Measurements from ENCODE around the gene CDH23. TPM values are rescaled to one million over a fixed set of nuclear protein-coding genes. Genes with fewer than 3 reads are reported as not detected.

The CDH23 gene
- total and polyA plus RNA-seq, 2 of the 8 experiments (the other 6 are each of a cell fraction or from before 2014, with no cell fraction given), result 1.9 to 4.9 TPM

GRCh38 chr10:71587941-71588573 is 191.3 kb downstream of the CDH23 start:
- no peak overlapping the region for H4K91ac ChIP-seq (replicated peaks; ENCODE audit: insufficient read length, low read length)
- H2BK20ac ChIP-seq (ENCODE audit: low read length), result no peak overlapping the region
- no peak overlapping the region for H3K9ac ChIP-seq (replicated peaks in 1 of 4; ENCODE audit: extremely low read depth in 1 of 4, low read depth in 3 of 4, low read length in 3 of 4)
- no peaks in the 10 kb centered on the region for H3K27me3 ChIP-seq (replicated peaks in 1 of 4; ENCODE audit: control insufficient read depth in 3 of 4, extremely low read depth in 1 of 4, insufficient read depth in 3 of 4, low read length in 3 of 4)
- no peak overlapping the region for H3K27ac ChIP-seq (ENCODE audit: low read depth, low read length)
- no peak overlapping the region for H2BK120ac ChIP-seq (replicated peaks; ENCODE audit: low read depth, low read length)
- H3K4me1 ChIP-seq (replicated peaks in 1 of 4; ENCODE audit: control insufficient read depth in 3 of 4, insufficient read depth in 4 of 4, low read length in 3 of 4), result no peaks in the 10 kb centered on the region
- no peak overlapping the region for H3K14ac ChIP-seq (ENCODE audit: insufficient read length)
- H2BK5ac ChIP-seq (ENCODE audit: low read depth, low read length), result no peak overlapping the region
- H3K4me2 ChIP-seq (ENCODE audit: insufficient read depth in 1 of 2, low read depth in 2 of 2, low read length in 2 of 2), result no peak overlapping the region
- FAIRE-seq (no peak), DNase-seq (ENCODE audit: low read depth in 1 of 2, low spot score in 2 of 2) (no peak)
- H2AFZ ChIP-seq (ENCODE audit: low read length), result no peak overlapping the region
- no peak overlapping the region for H3K4me3 ChIP-seq (ENCODE audit: extremely low read depth in 1 of 4, insufficient read depth in 2 of 4, low read depth in 3 of 4, low read length in 4 of 4)
- H4K5ac ChIP-seq (ENCODE audit: insufficient read length, low read depth, low read length), result no peak overlapping the region
- ChIA-PET CTCF (ENCODE audit: partially characterized antibody) (interaction anchor here (0.6 to 16.0 kb wide), 16 partner anchors 10 to 231 kb away, joined by 3 to 161 read pairs (median 3); no protein-coding TSS in a partner anchor), POLR2A (ENCODE audit: partially characterized antibody) (no interaction called here)
- H3K23me2 ChIP-seq (ENCODE audit: low read depth, low read length), result no peaks in the 10 kb centered on the region
- H3K36me3 ChIP-seq (ENCODE audit: control insufficient read depth in 2 of 4, insufficient read depth in 4 of 4, low read length in 3 of 4), result no peaks in the 10 kb centered on the region
- H3K56ac ChIP-seq (replicated peaks; ENCODE audit: insufficient read length, low read depth, low read length), result no peak overlapping the region
- H4K8ac ChIP-seq (ENCODE audit: extremely low read depth, insufficient read depth, low read length), result no peak overlapping the region
- H3K79me2 ChIP-seq (ENCODE audit: control insufficient read depth in 1 of 2, insufficient read depth in 2 of 2, low read length in 2 of 2), result no peaks in the 10 kb centered on the region
- no peaks in the 10 kb centered on the region for H3K79me1 ChIP-seq (ENCODE audit: low read depth, low read length)
- no peak overlapping the region for H2BK15ac ChIP-seq (ENCODE audit: low read length)
- H3K18ac ChIP-seq (ENCODE audit: extremely low read depth, low read length), result no peak overlapping the region
- no peaks in the 10 kb centered on the region for H4K20me1 ChIP-seq (replicated peaks in 1 of 2; ENCODE audit: control insufficient read depth in 1 of 2, insufficient read depth in 2 of 2, low read length in 2 of 2)
- no peak overlapping the region for H2BK12ac ChIP-seq (ENCODE audit: low read depth, low read length)
- no peaks in the 10 kb centered on the region for H3K9me3 ChIP-seq (ENCODE audit: insufficient read depth in 2 of 2, low read depth in 1 of 2, low read length in 1 of 2)
- no peak overlapping the region for H2AK5ac ChIP-seq (ENCODE audit: low read depth, low read length)
- H3K23ac ChIP-seq (ENCODE audit: insufficient read length), result no peak overlapping the region
- no peak overlapping the region for H3K4ac ChIP-seq (replicated peaks; ENCODE audit: insufficient read length, low read depth, low read length)
- WGBS, 2 experiments (ENCODE audit: extremely low coverage in 1 of 2, insufficient coverage in 1 of 2, insufficient read length in 1 of 2, insufficient replicate concordance in 2 of 2, low coverage in 1 of 2, low lambda C conversion rate in 2 of 2, missing lambda C conversion rate in 1 of 2), result 87% methylated on average over 8 of the region's 8 CpGs; no CpG with 5 or more reads in 1 of the 2 experiments
- no peak for TF ChIP-seq CHD1 (IDR thresholded peaks at IDR 0.05; ENCODE audit: low read depth, low read length)
- TF ChIP-seq CBX8 (IDR thresholded peaks at IDR 0.05; ENCODE audit: borderline replicate concordance, low read depth, low read length), result no peak
- TF ChIP-seq, protein P1, sequence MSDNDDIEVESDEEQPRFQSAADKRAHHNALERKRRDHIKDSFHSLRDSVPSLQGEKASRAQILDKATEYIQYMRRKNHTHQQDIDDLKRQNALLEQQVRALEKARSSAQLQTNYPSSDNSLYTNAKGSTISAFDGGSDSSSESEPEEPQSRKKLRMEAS (IDR thresholded peaks at IDR 0.05), result no peak
- no peak for TF ChIP-seq E2F6 (IDR thresholded peaks at IDR 0.05)
- TF ChIP-seq CEBPB (IDR thresholded peaks at IDR 0.05; ENCODE audit: low read depth, low read length), result no peak
- TF ChIP-seq GABPA (IDR thresholded peaks at IDR 0.05; ENCODE audit: borderline replicate concordance, insufficient read depth, low read length), result no peak
- no peak for TF ChIP-seq TAF7 (optimal IDR thresholded peaks at IDR 0.05; ENCODE audit: borderline replicate concordance, low read depth, low read length)
- no peak for TF ChIP-seq RFX5 (IDR thresholded peaks at IDR 0.05; ENCODE audit: borderline replicate concordance, low read depth, low read length)
- TF ChIP-seq SRF (IDR thresholded peaks at IDR 0.05; ENCODE audit: low read depth, low read length), result no peak
- no peak for TF ChIP-seq TBP (IDR thresholded peaks at IDR 0.05; ENCODE audit: low read depth, low read length)
- TF ChIP-seq RXRA (IDR thresholded peaks at IDR 0.05; ENCODE audit: insufficient read depth, low read depth, low read length), result no peak
- no peak for TF ChIP-seq EGR1 (IDR thresholded peaks at IDR 0.05; ENCODE audit: borderline replicate concordance, low read depth, low read length)
- no peak for TF ChIP-seq SIN3A (conservative IDR thresholded peaks at IDR 0.05 in 1 of 2, IDR thresholded peaks at IDR 0.05 in 1 of 2; ENCODE audit: low read depth in 1 of 2, low read length in 2 of 2)
